Naive thymus-derived CD4-positive, alpha-beta T cell (primary cell): ENCODE measurements around the gene PDC. TPM values are rescaled to one million over a fixed set of nuclear protein-coding genes. Genes with fewer than 3 reads are reported as not detected.

Experiments used
- ATAC-seq: fragments of 150-1000 bp; cut with Tn5 transposase; 2 replicates; pipeline ENCODE4 v1.10.0; 2021; ENCODE audit warnings: mild to moderate bottlenecking, moderate library complexity
- CTCF ChIA-PET: fragments of 350-600 bp; sonication (Branson Sonifier 250); formaldehyde crosslinking; loops from one replicate; lab custom pipeline; 2021; ENCODE audit warnings: antibody characterized with exemption; lab: Charles Lee
- POLR2A ChIA-PET: fragments of 350-600 bp; sonication (Branson Sonifier 250); formaldehyde crosslinking; loops from one replicate; lab custom pipeline; 2021; ENCODE audit warnings: antibody characterized with exemption, inconsistent platforms; lab: Charles Lee
- DNase-seq, 9 donors: peaks; one replicate each; pipeline versions ENCODE4 v3.0.0 to v3.0.0-alpha.2; 2020 to 2022; ENCODE audit warnings: mixed read lengths in 1 of 9
- H3K27ac ChIP-seq: one replicate; pipeline ENCODE4 v1.7.0; 2013; ENCODE audit warnings: mild to moderate bottlenecking, low read depth, low read length, moderate library complexity
- H3K27me3 ChIP-seq, 2 donors: one replicate each; pipeline ENCODE4 v1.7.0; 2013; ENCODE audit warnings: low read length in 2 of 2, mild to moderate bottlenecking in 2 of 2, moderate library complexity in 2 of 2; ENCODE audit not compliant: control insufficient read depth in 2 of 2, insufficient read depth in 2 of 2
- H3K36me3 ChIP-seq, 3 experiments: 1 replicate in 2 of 3; 2 replicates in 1 of 3; pipeline ENCODE4 v1.7.0; 2013; ENCODE audit warnings: low read length in 3 of 3, mild to moderate bottlenecking in 3 of 3, moderate library complexity in 1 of 3; ENCODE audit not compliant: insufficient read depth in 3 of 3, control insufficient read depth in 2 of 3
- H3K4me1 ChIP-seq, 2 donors: one replicate each; pipeline ENCODE4 v1.7.0; 2013; ENCODE audit warnings: low read length in 2 of 2, mild to moderate bottlenecking in 2 of 2, moderate library complexity in 1 of 2; ENCODE audit not compliant: control insufficient read depth in 2 of 2, insufficient read depth in 2 of 2
- H3K4me3 ChIP-seq: 2 replicates; pipeline ENCODE4 v1.7.0; 2013; ENCODE audit warnings: mild to moderate bottlenecking, low read length
- H3K9me3 ChIP-seq, 3 experiments: 1 replicate in 2 of 3; 2 replicates in 1 of 3; pipeline ENCODE4 v1.7.0; 2013; ENCODE audit warnings: low read length in 3 of 3; ENCODE audit not compliant: control insufficient read depth in 2 of 3
- H3K27ac Mint-ChIP-seq, 9 donors: one replicate each; pipeline ENCODE4 v1.8.0; 2020 to 2022; ENCODE audit warnings: mixed read lengths in 9 of 9, mild to moderate bottlenecking in 8 of 9, moderate library complexity in 5 of 9, inconsistent platforms in 2 of 9
- H3K27me3 Mint-ChIP-seq, 5 donors: one replicate each; pipeline ENCODE4 v1.8.0; 2021 to 2022; ENCODE audit warnings: mixed read lengths in 5 of 5, mild to moderate bottlenecking in 1 of 5
- H3K36me3 Mint-ChIP-seq, 5 donors: one replicate each; pipeline ENCODE4 v1.8.0; 2020 to 2022; ENCODE audit warnings: mixed read lengths in 5 of 5, mild to moderate bottlenecking in 3 of 5, inconsistent platforms in 1 of 5
- H3K4me1 Mint-ChIP-seq, 7 donors: one replicate each; pipeline ENCODE4 v1.8.0; 2020 to 2022; ENCODE audit warnings: mixed read lengths in 7 of 7, mild to moderate bottlenecking in 3 of 7, inconsistent platforms in 1 of 7
- H3K4me3 Mint-ChIP-seq, 10 donors: one replicate each; pipeline ENCODE4 v1.8.0; 2020 to 2022; ENCODE audit warnings: mild to moderate bottlenecking in 10 of 10, mixed read lengths in 10 of 10, moderate library complexity in 6 of 10, inconsistent platforms in 2 of 10
- H3K9me3 Mint-ChIP-seq, 11 donors: one replicate each; pipeline ENCODE4 v1.8.0; 2020 to 2022; ENCODE audit warnings: mixed read lengths in 11 of 11, mild to moderate bottlenecking in 4 of 11, inconsistent platforms in 1 of 11, moderate library complexity in 1 of 11
- intact Hi-C, 2 donors: fragments of 100-400 bp; cut with micrococcal nuclease; formaldehyde crosslinking; loops; one replicate each; pipeline ENCODE4 v1.15.1; 2023
- polyA plus RNA-seq, 2 donors: library from polyadenylated mRNA; unstranded; fragments of 300-500 nt; fragmentation: Illumina TruSeq; gene quantifications; one replicate each; pipeline ENCODE4 v1.2.3, GENCODE V29; 2021
- total RNA-seq, 6 experiments: library from RNA in 5 of 6; stranded (reverse) in 5 of 6; gene quantifications; 1 replicate in 5 of 6; 2 replicates in 1 of 6; pipeline ENCODE4 v1.2.3 and lab custom pipeline; 2021 to 2026

Gene PDC
- total RNA-seq (not detected), polyA plus RNA-seq (not detected), total RNA-seq (lab: John Stamatoyannopoulos, UW) (not detected)

DNA sequence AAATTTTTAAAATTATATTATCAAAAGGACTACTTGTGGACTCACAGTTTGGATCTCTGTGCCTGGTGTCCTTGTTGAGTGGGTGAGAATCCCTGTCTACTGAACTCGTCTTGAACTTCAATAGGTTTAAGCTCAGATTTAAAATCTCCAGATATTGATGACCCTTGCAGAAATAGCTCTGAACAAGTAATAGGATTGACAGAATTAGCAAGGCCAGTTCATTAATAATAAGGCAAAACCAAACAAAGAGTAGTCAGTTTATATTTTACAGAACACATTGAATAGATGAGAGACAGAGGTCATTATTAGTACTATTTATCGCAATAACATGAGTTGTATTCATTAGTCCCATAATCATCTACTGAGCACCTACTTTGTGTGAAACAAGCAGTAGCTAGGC, at the start of gene PDC:
Gene PDC (minus strand): TSS at position 101 of the 400 bp plus-strand sequence. CDS start 11,655 bp downstream, outside the sequence.
- intact Hi-C loops, result no loop called here
- Histone ChIP-seq H3K4me1 (no peaks in the 10 kb centered on the region), H3K27ac (no peak within 1 kb of the TSS), H3K36me3 (no peaks in the 10 kb centered on the region), H3K4me3 (no peak within 1 kb of the TSS), H3K27me3 (no peaks in the 10 kb centered on the region), H3K9me3 (no peaks in the 10 kb centered on the region)
- POLR2A ChIA-PET, result no interaction called here
- no peaks in the 10 kb centered on the region for H3K36me3 Mint-ChIP-seq
- ATAC-seq (no peak), DNase-seq (no peak)
- CTCF ChIA-PET, result no interaction called here
- H3K27ac Mint-ChIP-seq, result no peak within 1 kb of the TSS
- no peaks in the 10 kb centered on the region for H3K4me1 Mint-ChIP-seq
- H3K4me3 Mint-ChIP-seq, result no peak within 1 kb of the TSS
- peaks cover 0 to 3% (median 0%) of the 10 kb centered on the region in 11 donors for H3K9me3 Mint-ChIP-seq
- peaks cover 0 to 11% (median 1%) of the 10 kb centered on the region in 5 donors for H3K27me3 Mint-ChIP-seq

DNA sequence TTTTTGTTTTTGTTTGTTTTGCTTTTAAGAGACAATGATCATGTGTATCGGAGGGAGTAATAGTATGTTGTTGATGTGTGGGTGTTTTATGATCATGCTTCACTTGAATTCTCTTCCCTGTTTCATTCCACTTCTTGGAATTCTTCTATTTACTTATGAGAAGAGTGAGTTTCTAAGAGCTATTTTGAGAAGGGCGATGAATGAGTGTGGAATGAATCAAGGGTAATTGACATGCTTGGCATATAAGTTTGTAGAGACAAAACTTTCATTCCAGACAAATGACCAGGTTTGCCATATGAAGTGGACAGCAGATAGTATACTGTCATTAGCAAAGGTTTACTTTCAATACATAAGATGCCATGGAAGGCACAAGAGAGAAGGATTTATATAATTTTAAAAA, 42.3 kb upstream of the PDC start:
- Mint-ChIP-seq H3K4me1 (no peaks in the 10 kb centered on the region), H3K36me3 (peaks cover 3 to 12% (median 4%) of the 10 kb centered on the region in 5 donors), H3K27ac (no peak overlapping the region), H3K4me3 (no peak overlapping the region), H3K9me3 (peaks cover 0 to 42% (median 11%) of the 10 kb centered on the region in 11 donors), H3K27me3 (no peaks in the 10 kb centered on the region)
- no peak overlapping the region for H3K27ac ChIP-seq
- no peaks in the 10 kb centered on the region for H3K36me3 ChIP-seq
- ATAC-seq (no peak), DNase-seq (no peak)
- ChIA-PET POLR2A (no interaction called here), CTCF (no interaction called here)
- peaks cover 0 to 6% (median 0%) of the 10 kb centered on the region in 3 experiments for H3K9me3 ChIP-seq
- H3K4me1 ChIP-seq, result no peaks in the 10 kb centered on the region
- no peaks in the 10 kb centered on the region for H3K27me3 ChIP-seq
- H3K4me3 ChIP-seq, result no peak overlapping the region
- intact Hi-C loops, result no loop called here

DNA sequence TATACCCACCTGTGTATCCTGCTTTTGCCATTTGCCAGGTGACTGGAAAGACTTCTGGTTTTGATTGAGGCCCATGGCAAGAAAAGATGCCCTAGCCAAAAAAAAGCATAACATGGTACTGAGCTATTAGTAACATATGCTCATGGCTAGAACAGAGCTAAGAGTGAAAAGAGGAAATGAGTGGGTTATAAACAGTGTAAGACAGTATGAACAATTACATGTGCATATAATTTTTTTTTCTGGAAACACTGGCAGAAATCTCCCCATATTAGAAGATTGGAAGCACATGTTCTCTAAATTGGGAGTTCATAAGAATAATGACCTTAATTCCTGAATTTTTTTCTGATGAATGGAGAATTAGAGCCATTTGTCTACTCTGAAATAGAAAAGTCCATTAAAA, 41.2 kb upstream of the PDC start:
- Histone ChIP-seq H3K27ac (no peak overlapping the region), H3K4me3 (no peak overlapping the region), H3K9me3 (peaks cover 0 to 6% (median 0%) of the 10 kb centered on the region in 3 experiments), H3K27me3 (no peaks in the 10 kb centered on the region), H3K36me3 (no peaks in the 10 kb centered on the region), H3K4me1 (no peaks in the 10 kb centered on the region)
- Mint-ChIP-seq H3K4me1 (no peaks in the 10 kb centered on the region), H3K9me3 (peaks cover 0 to 31% (median 7%) of the 10 kb centered on the region in 11 donors), H3K4me3 (no peak overlapping the region), H3K36me3 (peaks cover 3 to 12% (median 4%) of the 10 kb centered on the region in 5 donors), H3K27ac (no peak overlapping the region), H3K27me3 (no peaks in the 10 kb centered on the region)
- ChIA-PET CTCF (no interaction called here), POLR2A (no interaction called here)
- DNase-seq (no peak), ATAC-seq (no peak)
- intact Hi-C loops, result no loop called here

DNA sequence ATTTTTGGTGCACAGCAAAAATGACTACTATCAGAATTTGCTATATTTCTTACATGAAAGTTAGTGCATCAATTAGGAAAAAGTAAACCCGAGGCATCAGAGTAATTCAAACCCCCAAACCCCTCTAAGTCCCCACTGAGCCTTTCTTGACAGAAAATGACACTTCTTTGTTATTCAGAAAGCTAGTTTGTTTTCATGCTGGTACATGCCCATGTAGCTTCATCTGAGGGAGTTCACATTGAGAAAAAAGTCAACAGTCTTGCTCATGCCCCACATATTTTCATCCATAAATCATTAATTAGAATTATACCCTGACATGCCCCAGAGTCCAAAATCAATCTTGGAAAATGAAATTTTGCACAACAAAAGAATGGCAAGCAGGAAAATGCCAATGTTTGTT, 39.9 kb upstream of the PDC start:
- H3K4me3 ChIP-seq, result no peak overlapping the region
- intact Hi-C loops, result no loop called here
- peaks cover 0 to 5% (median 0%) of the 10 kb centered on the region in 3 experiments for H3K9me3 ChIP-seq
- H3K27ac ChIP-seq, result no peak overlapping the region
- H3K4me3 Mint-ChIP-seq, result no peak overlapping the region
- DNase-seq (no peak), ATAC-seq (no peak)
- H3K4me1 ChIP-seq, result no peaks in the 10 kb centered on the region
- peaks cover 0 to 12% (median 3%) of the 10 kb centered on the region in 5 donors for H3K36me3 Mint-ChIP-seq
- H3K27me3 Mint-ChIP-seq, result no peaks in the 10 kb centered on the region
- H3K36me3 ChIP-seq, result no peaks in the 10 kb centered on the region
- no peak overlapping the region for H3K27ac Mint-ChIP-seq
- H3K27me3 ChIP-seq, result no peaks in the 10 kb centered on the region
- ChIA-PET POLR2A (no interaction called here), CTCF (no interaction called here)
- peaks cover 0 to 18% (median 6%) of the 10 kb centered on the region in 11 donors for H3K9me3 Mint-ChIP-seq
- H3K4me1 Mint-ChIP-seq, result no peaks in the 10 kb centered on the region

DNA sequence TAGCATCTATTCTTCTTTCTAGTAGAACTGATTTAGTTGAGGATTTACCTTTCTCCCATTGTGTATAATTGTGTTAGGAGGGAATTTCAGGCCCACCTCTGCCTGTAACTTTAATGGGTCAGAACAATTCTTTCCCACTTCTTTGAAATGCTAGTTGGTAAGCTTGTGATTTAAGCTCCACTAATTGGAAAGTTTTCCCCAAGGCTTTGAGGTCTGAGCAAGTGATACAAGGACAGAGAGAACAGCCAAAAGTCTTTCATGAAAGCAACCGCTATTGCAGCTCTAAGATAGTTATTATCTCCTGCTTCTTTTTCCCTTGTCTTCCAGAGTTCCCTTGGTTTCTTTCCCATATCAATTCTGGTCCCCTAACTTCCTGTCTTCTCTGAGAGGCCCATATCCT, 38.7 kb upstream of the PDC start:
- ATAC-seq (no peak), DNase-seq (no peak)
- Histone ChIP-seq H3K4me1 (no peaks in the 10 kb centered on the region), H3K36me3 (no peaks in the 10 kb centered on the region), H3K27ac (no peak overlapping the region), H3K9me3 (no peaks in the 10 kb centered on the region), H3K4me3 (no peak overlapping the region), H3K27me3 (no peaks in the 10 kb centered on the region)
- no peaks in the 10 kb centered on the region for H3K27me3 Mint-ChIP-seq
- POLR2A ChIA-PET, result no interaction called here
- intact Hi-C loops, result no loop called here
- H3K4me3 Mint-ChIP-seq, result no peak overlapping the region
- H3K4me1 Mint-ChIP-seq, result no peaks in the 10 kb centered on the region
- H3K9me3 Mint-ChIP-seq, result peaks cover 0 to 7% (median 0%) of the 10 kb centered on the region in 11 donors
- H3K36me3 Mint-ChIP-seq, result peaks cover 0 to 9% (median 0%) of the 10 kb centered on the region in 5 donors
- CTCF ChIA-PET, result no interaction called here
- no peak overlapping the region for H3K27ac Mint-ChIP-seq

DNA sequence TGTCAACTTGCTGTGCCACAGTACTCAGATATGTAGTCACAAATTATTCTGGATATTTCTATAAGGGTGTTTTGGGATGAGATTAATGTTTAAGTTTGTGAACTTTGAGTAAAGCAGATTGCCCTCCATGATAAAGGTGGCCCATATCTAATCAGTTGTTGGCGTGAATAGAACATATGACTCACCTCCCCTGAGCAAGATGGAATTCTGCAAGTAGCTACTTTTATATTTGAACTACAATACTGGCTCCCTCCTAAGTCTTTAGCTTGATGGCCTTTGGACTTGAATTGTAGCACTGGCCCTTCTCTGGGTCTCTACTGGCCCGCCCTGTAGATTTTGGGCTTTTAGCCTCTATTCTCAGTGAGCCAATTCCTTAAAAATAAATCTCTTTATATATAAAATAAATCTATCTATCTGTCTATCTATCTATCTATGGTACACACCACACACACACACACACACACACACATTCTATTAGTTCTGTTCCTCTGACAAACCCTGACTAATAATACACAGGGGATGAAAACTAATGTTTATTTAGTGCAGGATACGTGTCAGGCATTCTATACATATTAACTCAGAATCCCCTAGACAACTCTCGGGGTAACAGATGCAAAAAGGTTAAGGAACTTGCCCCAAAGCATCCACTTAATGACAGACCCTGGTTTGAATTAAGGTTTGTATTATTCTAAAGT, 37.9 kb upstream of the PDC start:
- Histone ChIP-seq H3K9me3 (no peaks in the 10 kb centered on the region), H3K27ac (no peak overlapping the region), H3K4me1 (no peaks in the 10 kb centered on the region), H3K27me3 (no peaks in the 10 kb centered on the region), H3K4me3 (no peak overlapping the region), H3K36me3 (no peaks in the 10 kb centered on the region)
- CTCF ChIA-PET, result no interaction called here
- peaks cover 0 to 2% (median 0%) of the 10 kb centered on the region in 11 donors for H3K9me3 Mint-ChIP-seq
- peaks cover 0 to 9% (median 0%) of the 10 kb centered on the region in 5 donors for H3K36me3 Mint-ChIP-seq
- no peak overlapping the region for H3K4me3 Mint-ChIP-seq
- no peaks in the 10 kb centered on the region for H3K4me1 Mint-ChIP-seq
- no peak overlapping the region for H3K27ac Mint-ChIP-seq
- DNase-seq (no peak), ATAC-seq (no peak)
- no peaks in the 10 kb centered on the region for H3K27me3 Mint-ChIP-seq
- POLR2A ChIA-PET, result no interaction called here
- intact Hi-C loops, result no loop called here

DNA sequence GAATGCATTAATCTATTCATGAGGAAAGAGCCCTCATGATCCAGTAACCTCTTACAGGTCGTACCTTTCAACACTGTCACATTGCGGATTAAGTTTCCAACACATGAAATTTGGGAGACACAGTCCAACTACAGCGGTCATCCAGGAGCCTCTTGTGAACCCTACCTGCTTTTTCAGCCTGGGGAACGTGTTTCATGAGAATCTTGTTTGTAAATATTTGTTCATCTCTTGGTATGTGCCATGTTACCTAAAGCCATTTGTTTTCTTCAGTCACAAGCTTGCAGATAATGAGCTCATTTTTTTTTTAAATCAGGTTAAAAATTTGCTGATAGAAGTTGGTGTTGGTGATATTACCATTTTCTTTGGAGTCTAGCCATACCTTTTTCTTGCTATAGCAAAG, 37.2 kb upstream of the PDC start:
- peaks cover 0 to 9% (median 0%) of the 10 kb centered on the region in 5 donors for H3K36me3 Mint-ChIP-seq
- Histone ChIP-seq H3K27me3 (no peaks in the 10 kb centered on the region), H3K9me3 (no peaks in the 10 kb centered on the region), H3K4me1 (no peaks in the 10 kb centered on the region), H3K27ac (no peak overlapping the region), H3K36me3 (no peaks in the 10 kb centered on the region), H3K4me3 (no peak overlapping the region)
- POLR2A ChIA-PET, result no interaction called here
- intact Hi-C loops, result no loop called here
- no peaks in the 10 kb centered on the region for H3K9me3 Mint-ChIP-seq
- H3K27me3 Mint-ChIP-seq, result no peaks in the 10 kb centered on the region
- CTCF ChIA-PET, result no interaction called here
- no peak for DNase-seq
- no peaks in the 10 kb centered on the region for H3K4me1 Mint-ChIP-seq
- no peak overlapping the region for H3K27ac Mint-ChIP-seq
- ATAC-seq, result no peak
- no peak overlapping the region for H3K4me3 Mint-ChIP-seq
